Esophagus muscularis mucosa (tissue), 4 donors: ENCODE data around the gene CDH4. TPM values are rescaled to one million over a fixed set of nuclear protein-coding genes. Genes with fewer than 3 reads are reported as not detected.

Experiments
- DNase-seq: peaks from one replicate; pipeline ENCODE4 v3.0.0-alpha.2; 2017; ENCODE audit errors: extremely low spot score
- H3K27ac ChIP-seq, 4 donors: fragments of 200-600 bp; sonication (generic); replicated peaks in 1 of 4; 1 replicate in 3 of 4; 2 replicates in 1 of 4; pipeline ENCODE4 v1.5.1; 2016 to 2019; ENCODE audit warnings: mild to moderate bottlenecking in 1 of 4
- H3K27me3 ChIP-seq, 4 donors: fragments of 200-600 bp; sonication (generic); one replicate each; pipeline versions ENCODE4 v1.5.1 to v1.6.0; 2016 to 2019
- H3K36me3 ChIP-seq, 4 donors: fragments of 200-600 bp; sonication (generic); one replicate each; pipeline ENCODE4 v1.5.1; 2016 to 2019
- H3K4me1 ChIP-seq, 4 donors: fragments of 200-600 bp; sonication (generic); one replicate each; pipeline ENCODE4 v1.5.1; 2016 to 2019
- H3K4me3 ChIP-seq, 4 donors: fragments of 200-600 bp; sonication (generic); 1 replicate in 2 of 4; 2 replicates in 2 of 4; pipeline ENCODE4 v1.5.1; 2016 to 2019; ENCODE audit warnings: mild to moderate bottlenecking in 4 of 4, moderate library complexity in 1 of 4
- H3K9me3 ChIP-seq, 4 donors: fragments of 200-600 bp; sonication (generic); 1 replicate in 3 of 4; 2 replicates in 1 of 4; pipeline ENCODE4 v1.5.1; 2016 to 2019
- EP300 ChIP-seq: sonication (generic); formaldehyde crosslinking; IDR thresholded peaks from one replicate; pipeline ENCODE4 v1.6.1; 2017; ENCODE audit warnings: antibody characterized with exemption
- POLR2A ChIP-seq: fragments of 450-650 bp; IDR thresholded peaks from one replicate; pipeline ENCODE4 v1.6.1; 2017; ENCODE audit warnings: antibody characterized with exemption, moderate library complexity, mild to moderate bottlenecking, low read depth
- POLR2AphosphoS5 ChIP-seq, 2 donors: sonication (generic); formaldehyde crosslinking; IDR thresholded peaks; one replicate each; pipeline ENCODE4 v1.6.1; 2017; ENCODE audit warnings: antibody characterized with exemption in 2 of 2
- WGBS: methylation state at CpG from one replicate; pipeline ENCODE4 v1.1.5; 2018; 5-methylcytosine and 5-hydroxymethylcytosine counted together
- intact Hi-C: fragments of 100-400 bp; cut with DNase I; formaldehyde crosslinking; loops from one replicate; pipeline ENCODE4 v1.15.1; 2023
- total RNA-seq, 4 donors: library from RNA; depleted of rRNA; stranded (reverse); fragments of >200 nt; gene quantifications; one replicate each; pipeline versions ENCODE4 v1.1.0 to v1.2.1, GENCODE V29; 2016
- TF ChIP-seq, protein P1 (sequence below), 3 experiments: fragments of 200-600 bp in 2 of 3; fragments of 450-650 bp in 1 of 3; sonication (generic) in 2 of 3; IDR thresholded peaks; one replicate each; pipeline ENCODE4 v1.5.1; 2017 to 2019; ENCODE audit warnings: antibody characterized with exemption in 3 of 3, mild to moderate bottlenecking in 2 of 3, moderate library complexity in 1 of 3

The CDH4 gene
- total RNA-seq, 4 donors from 2014 or later: 0.42 to 1.3 (median 0.48) TPM

DNA sequence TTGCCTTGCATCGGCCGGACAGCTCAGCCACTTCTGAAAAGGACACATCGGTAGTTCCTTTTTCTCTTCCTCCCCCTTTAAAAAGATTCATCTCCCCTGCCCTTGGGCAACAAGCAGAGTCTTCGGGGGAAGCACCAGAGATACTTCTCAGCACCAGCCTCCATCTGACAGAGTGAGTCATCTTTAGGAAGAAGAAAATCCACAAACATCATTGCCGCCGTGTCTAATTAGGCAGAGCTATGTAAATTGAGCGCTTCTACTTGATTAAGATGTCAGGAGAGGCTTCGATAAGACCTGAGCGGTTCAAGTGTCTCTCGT, 627.2 kb downstream of the CDH4 start:
- Histone ChIP-seq H3K27me3 (peaks cover 0 to 63% (median 0%) of the 10 kb centered on the region in 4 donors), H3K27ac (no peak overlapping the region), H3K4me1 (no peaks in the 10 kb centered on the region), H3K9me3 (no peaks in the 10 kb centered on the region), H3K36me3 (no peaks in the 10 kb centered on the region), H3K4me3 (no peak overlapping the region)
- TF ChIP-seq POLR2A: no peak
- no peak for TF ChIP-seq EP300
- TF ChIP-seq, protein P1, sequence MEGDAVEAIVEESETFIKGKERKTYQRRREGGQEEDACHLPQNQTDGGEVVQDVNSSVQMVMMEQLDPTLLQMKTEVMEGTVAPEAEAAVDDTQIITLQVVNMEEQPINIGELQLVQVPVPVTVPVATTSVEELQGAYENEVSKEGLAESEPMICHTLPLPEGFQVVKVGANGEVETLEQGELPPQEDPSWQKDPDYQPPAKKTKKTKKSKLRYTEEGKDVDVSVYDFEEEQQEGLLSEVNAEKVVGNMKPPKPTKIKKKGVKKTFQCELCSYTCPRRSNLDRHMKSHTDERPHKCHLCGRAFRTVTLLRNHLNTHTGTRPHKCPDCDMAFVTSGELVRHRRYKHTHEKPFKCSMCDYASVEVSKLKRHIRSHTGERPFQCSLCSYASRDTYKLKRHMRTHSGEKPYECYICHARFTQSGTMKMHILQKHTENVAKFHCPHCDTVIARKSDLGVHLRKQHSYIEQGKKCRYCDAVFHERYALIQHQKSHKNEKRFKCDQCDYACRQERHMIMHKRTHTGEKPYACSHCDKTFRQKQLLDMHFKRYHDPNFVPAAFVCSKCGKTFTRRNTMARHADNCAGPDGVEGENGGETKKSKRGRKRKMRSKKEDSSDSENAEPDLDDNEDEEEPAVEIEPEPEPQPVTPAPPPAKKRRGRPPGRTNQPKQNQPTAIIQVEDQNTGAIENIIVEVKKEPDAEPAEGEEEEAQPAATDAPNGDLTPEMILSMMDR (IDR thresholded peaks at IDR 0.05): no peak
- no peak for TF ChIP-seq POLR2AphosphoS5 (IDR thresholded peaks at IDR 0.05)
- WGBS: 87% methylated on average over 10 of the region's 10 CpGs
- no peak for DNase-seq
- intact Hi-C loops: no loop called here

DNA sequence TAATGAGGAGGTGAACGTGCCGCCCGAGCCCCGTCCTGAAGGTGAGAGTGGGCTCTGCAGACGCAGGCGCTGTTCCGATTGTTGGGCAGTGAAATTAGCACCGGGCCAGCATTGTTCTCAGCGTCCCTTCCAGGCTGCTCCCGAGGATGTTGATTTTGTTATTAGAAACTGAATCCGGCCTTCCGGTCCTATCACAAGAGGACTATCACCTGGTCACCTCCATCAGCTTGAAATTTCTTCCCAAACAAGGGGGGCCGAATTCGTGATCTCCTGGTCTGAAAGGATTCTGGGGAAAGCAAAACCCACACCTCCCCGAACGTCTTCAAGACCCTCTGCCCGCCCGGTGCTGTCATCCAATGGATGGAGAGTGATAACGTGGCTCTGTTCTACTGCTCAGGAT, 627.6 kb downstream of the CDH4 start:
- no peak overlapping the region for H3K27ac ChIP-seq
- H3K4me3 ChIP-seq: no peak overlapping the region
- intact Hi-C loops: no loop called here
- H3K9me3 ChIP-seq: no peaks in the 10 kb centered on the region
- TF ChIP-seq, protein P1 (IDR thresholded peaks at IDR 0.05): no peak
- TF ChIP-seq POLR2A (no peak), POLR2AphosphoS5 (IDR thresholded peaks at IDR 0.05) (no peak), EP300 (no peak)
- DNase-seq: no peak
- peaks cover 0 to 64% (median 0%) of the 10 kb centered on the region in 4 donors for H3K27me3 ChIP-seq
- H3K36me3 ChIP-seq: no peaks in the 10 kb centered on the region
- H3K4me1 ChIP-seq: no peaks in the 10 kb centered on the region
- 92% methylated on average over 19 of the region's 19 CpGs for WGBS

DNA sequence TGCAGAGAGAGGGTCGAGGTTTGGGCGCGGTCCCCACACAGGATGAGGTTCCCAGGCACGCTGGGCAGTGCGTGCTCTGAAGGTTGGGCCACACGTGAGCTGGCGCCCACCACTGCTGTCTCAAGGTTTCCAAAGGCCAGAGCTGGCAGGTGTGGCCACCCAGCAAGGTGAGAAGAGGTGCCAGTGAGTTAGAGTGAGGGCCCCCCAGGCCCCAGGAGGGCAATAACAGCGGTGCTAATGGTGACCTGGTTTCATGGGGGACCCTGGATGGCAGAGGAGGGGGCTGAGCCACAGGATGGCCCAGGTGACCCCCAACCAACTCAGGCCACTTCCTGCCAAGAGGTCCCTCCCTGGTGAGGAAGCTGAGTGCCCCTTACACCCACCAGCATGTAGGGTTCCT, 628.6 kb downstream of the CDH4 start:
- DNase-seq: no peak
- Histone ChIP-seq H3K27me3 (peaks cover 0 to 68% (median 0%) of the 10 kb centered on the region in 4 donors), H3K36me3 (no peaks in the 10 kb centered on the region), H3K4me3 (no peak overlapping the region), H3K27ac (no peak overlapping the region), H3K9me3 (no peaks in the 10 kb centered on the region), H3K4me1 (no peaks in the 10 kb centered on the region)
- intact Hi-C loops: no loop called here
- TF ChIP-seq POLR2A (no peak), EP300 (no peak), POLR2AphosphoS5 (IDR thresholded peaks at IDR 0.05) (no peak)
- TF ChIP-seq, protein P1 (IDR thresholded peaks at IDR 0.05): no peak
- no CpG with 5 or more reads among the region's 8 CpGs for WGBS

DNA sequence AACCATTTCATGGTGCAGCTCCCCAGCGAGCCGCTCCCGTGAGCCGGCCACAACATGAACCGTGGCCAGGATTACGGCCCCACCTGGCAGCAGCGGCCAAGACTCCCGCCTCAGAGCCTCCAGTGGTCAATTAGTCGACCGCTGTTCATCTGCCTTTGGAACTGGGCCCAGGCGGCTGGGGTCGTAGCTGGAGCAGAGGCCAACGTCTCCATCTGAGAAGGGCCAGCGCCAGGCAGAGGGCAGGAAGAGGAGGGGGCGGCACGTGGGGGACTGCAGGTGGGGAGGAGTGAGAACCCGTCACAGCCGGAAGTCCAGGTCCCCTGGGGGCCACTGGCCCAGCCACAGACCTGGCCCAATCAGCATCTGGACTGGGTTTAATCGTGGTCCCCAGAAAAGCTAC, 629.4 kb downstream of the CDH4 start:
- H3K36me3 ChIP-seq: no peaks in the 10 kb centered on the region
- no peaks in the 10 kb centered on the region for H3K9me3 ChIP-seq
- no peak for DNase-seq
- intact Hi-C loops: no loop called here
- H3K27ac ChIP-seq: no peak overlapping the region
- TF ChIP-seq, protein P1 (IDR thresholded peaks at IDR 0.05): no peak
- TF ChIP-seq EP300: no peak
- no peak for TF ChIP-seq POLR2AphosphoS5 (IDR thresholded peaks at IDR 0.05)
- no peak for TF ChIP-seq POLR2A
- H3K4me3 ChIP-seq: no peak overlapping the region
- H3K27me3 ChIP-seq: peaks cover 0 to 76% (median 0%) of the 10 kb centered on the region in 4 donors
- H3K4me1 ChIP-seq: no peaks in the 10 kb centered on the region
- 76% methylated on average over 18 of the region's 19 CpGs for WGBS

DNA sequence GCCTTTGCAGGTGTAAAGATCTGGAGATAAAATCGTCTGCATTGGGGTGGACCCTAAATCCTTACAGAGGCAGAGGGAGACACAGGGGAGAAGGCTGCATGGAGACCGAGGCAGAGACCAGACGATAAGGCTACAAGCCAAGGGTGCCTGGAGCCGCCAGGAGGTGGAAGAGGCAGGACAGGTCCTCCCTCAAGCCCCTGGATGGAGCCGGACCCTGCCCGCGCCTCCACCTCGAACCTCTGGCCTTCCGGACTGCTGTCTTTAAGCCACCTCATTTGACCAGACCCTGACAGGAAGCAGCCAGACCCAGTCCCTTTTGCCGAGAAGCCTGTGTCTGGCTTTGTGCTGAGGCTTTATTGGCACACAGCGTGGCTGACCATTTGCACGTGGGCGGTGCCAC, 629.8 kb downstream of the CDH4 start:
- WGBS: 89% methylated on average over 13 of the region's 13 CpGs

More for the DNA sequence above, 629.8 kb downstream of the CDH4 start:
- DNase-seq: no peak
- TF ChIP-seq, protein P1 (IDR thresholded peaks at IDR 0.05): no peak
- TF ChIP-seq EP300 (no peak), POLR2AphosphoS5 (IDR thresholded peaks at IDR 0.05) (no peak), POLR2A (no peak)
- Histone ChIP-seq H3K36me3 (no peaks in the 10 kb centered on the region), H3K4me3 (no peak overlapping the region), H3K4me1 (no peaks in the 10 kb centered on the region), H3K27ac (no peak overlapping the region), H3K27me3 (peaks cover 0 to 78% (median 0%) of the 10 kb centered on the region in 4 donors), H3K9me3 (no peaks in the 10 kb centered on the region)
- intact Hi-C loops: no loop called here
